HG02973 (cell line): ENCODE measurements around the gene AVP.
A peak's percentile ranks its signal among the peaks of the same experiment; 100 is the strongest.

Source experiments
- ATAC-seq: cut with Tn5 transposase; IDR thresholded peaks from one replicate; pipeline ENCODE4 v1.9.1; 2021; ENCODE audit warnings: moderate library complexity; ENCODE audit not compliant: unreplicated experiment

Gene AVP

GRCh38 chr20:3059489-3059888 is 25.0 kb downstream of the AVP start:
- no peak for ATAC-seq

GRCh38 chr20:3051385-3052019 is 33.0 kb downstream of the AVP start:
- ATAC-seq: no peak

- ATAC-seq: no peak
These were observed 36.8 kb downstream of the AVP start for GRCh38 chr20:3047486-3048419.

- no peak for ATAC-seq
These were observed 37.7 kb downstream of the AVP start for GRCh38 chr20:3046677-3047462.

GRCh38 chr20:3045816-3046676 is 38.5 kb downstream of the AVP start, which contains the start of gene MRPS26:
MRPS26 (plus strand) TSS chr20:3046052; CDS start chr20:3046069, 17 bp downstream.
- ATAC-seq: peak; percentile 82

- ATAC-seq: peak; percentile 26
These were observed 39.3 kb downstream of the AVP start for GRCh38 chr20:3045042-3045815.

- no peak for ATAC-seq
These were observed 40.1 kb downstream of the AVP start for GRCh38 chr20:3044336-3044965.

GRCh38 chr20:3043322-3043721 is 41.2 kb downstream of the AVP start, which contains the start of gene GNRH2:
GNRH2 (plus strand) TSS chr20:3043622; CDS start chr20:3044415, 793 bp downstream.
- no peak for ATAC-seq

- ATAC-seq: no peak
These were observed 41.9 kb downstream of the AVP start for GRCh38 chr20:3042625-3043024.

GRCh38 chr20:3041854-3042409 is 42.6 kb downstream of the AVP start:
- ATAC-seq: no peak

- no peak for ATAC-seq
These were observed 44.4 kb downstream of the AVP start for GRCh38 chr20:3040086-3040485.

GRCh38 chr20:3039426-3039825 is 45.1 kb downstream of the AVP start:
- no peak for ATAC-seq

- ATAC-seq: no peak
These were observed 46.1 kb downstream of the AVP start for GRCh38 chr20:3038454-3038853.

- ATAC-seq: no peak
These were observed 46.9 kb downstream of the AVP start for GRCh38 chr20:3037654-3038053.

GRCh38 chr20:3032624-3033023 is 51.9 kb downstream of the AVP start:
- ATAC-seq: no peak
